HG03025 (cell line): ENCODE measurements around the gene SCLT1.

Source experiments
- ATAC-seq: cut with Tn5 transposase; IDR thresholded peaks from one replicate; pipeline ENCODE4 v1.9.1; 2021; ENCODE audit warnings: mild to moderate bottlenecking, moderate library complexity; ENCODE audit not compliant: unreplicated experiment, low FRiP score

SCLT1 gene

DNA sequence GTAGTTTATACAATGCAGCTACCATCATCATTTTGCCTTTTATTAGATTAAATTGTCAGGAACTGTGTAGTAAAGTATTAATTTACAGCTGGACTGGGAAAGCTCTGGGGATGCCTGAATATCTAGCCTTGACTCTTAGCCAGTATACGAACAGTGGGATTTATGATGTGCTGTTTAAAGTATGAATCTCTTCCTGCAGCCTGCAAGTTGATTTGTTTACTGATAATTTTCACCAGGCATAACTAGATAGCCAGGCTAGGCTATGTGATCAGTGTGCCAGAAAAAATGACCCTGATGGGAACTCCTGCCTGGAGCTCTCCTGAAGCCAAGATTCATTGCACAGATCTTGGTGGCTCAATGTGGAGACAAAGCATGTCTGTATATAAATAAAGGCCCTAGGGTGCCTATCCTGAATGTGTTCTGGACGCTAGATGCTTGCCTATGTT, 119.2 kb downstream of the SCLT1 start:
- ATAC-seq = no peak

DNA sequence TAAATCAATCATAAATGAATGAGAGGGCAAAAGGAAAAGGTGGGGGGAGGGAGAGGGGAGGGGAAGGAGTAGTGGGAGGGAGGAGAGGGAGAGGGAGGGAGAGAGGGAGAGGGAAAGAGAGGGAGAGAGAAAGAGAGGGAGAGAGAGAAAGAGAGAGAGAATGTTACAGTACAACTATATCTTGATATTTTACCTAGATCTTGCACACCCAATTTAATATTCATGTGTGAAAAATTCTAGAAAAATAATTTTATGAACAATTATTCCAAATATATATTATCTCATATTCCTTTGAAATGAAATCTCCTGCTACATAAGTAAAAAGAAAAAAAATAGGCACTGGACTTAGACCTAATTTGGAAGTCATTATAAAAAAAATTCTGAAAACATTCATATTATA, 120.0 kb downstream of the SCLT1 start:
- no peak for ATAC-seq

DNA sequence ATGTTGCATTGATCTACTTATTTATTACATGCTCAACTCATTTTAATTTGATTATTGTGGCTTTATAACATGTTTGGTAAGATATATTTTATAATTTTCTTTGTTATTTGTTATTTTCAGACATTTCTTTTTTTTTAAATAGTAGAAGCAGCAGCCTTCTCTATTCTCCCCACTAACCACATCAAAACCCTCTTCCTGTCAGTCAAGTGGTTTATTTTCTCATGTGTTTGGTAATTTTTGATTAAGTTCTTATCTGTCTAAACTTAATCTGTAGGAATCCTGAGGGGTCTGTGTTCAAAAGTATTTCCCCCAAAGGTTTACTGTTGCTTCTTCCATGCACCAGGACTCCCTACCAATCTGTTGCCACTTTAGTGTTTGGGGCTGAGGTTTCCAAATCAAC, 131.9 kb downstream of the SCLT1 start:
- no peak for ATAC-seq

DNA sequence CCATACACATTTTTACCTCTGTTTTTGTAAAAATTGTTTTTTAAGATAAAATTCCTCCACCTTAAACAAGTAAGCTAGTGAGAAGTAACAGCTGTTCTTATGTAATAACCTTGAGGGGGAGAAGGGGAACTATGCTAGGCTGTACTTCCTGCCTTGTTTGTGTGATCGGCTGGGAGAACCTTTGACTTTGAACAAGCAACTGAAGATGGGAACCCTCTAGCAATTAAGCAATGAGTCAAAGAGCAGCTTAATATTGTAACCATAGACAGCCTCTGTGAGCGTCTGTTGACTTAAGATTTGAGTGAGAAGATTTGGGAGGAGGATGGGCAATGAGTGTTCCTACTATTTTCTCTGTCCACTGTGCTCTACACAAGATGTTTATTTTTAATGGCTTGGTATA, 135.1 kb downstream of the SCLT1 start:
- ATAC-seq = no peak

DNA sequence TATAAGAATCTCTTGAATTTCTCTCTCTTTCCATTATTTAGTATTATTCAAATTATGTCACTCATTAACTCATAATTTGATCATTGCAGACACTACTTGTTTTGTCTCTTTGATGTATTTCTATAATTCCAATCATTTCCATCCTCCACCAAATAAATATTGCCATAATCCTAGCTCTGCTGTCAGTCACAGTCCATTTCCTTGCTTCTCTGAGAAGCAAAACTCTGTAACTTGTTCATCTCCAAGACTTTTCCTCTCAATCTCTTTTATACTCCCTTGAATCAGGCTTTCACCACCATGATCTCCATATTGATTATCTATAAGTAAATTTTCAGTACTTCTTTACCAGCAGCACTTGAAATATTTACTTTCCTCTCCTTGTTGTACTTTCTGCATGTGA, 135.9 kb downstream of the SCLT1 start:
- no peak for ATAC-seq

DNA sequence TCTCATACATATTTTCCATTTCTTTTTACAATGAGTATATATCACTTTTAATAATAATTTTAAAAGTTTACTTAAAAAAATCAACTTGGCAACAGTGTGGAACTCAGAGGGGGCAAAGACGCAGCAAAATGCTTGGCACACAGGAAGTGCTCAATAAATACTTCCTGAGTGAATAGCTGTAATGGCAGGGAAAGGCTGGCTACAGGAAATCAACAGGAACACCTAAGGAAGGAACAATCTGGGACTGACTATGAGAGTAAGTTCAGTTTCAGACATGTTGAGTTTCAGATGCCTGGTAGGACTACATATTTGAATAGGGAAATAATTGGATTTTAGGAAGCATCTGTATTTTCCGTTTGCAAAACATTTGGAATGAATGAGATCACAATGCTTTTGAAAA, 137.6 kb downstream of the SCLT1 start:
- no peak for ATAC-seq

DNA sequence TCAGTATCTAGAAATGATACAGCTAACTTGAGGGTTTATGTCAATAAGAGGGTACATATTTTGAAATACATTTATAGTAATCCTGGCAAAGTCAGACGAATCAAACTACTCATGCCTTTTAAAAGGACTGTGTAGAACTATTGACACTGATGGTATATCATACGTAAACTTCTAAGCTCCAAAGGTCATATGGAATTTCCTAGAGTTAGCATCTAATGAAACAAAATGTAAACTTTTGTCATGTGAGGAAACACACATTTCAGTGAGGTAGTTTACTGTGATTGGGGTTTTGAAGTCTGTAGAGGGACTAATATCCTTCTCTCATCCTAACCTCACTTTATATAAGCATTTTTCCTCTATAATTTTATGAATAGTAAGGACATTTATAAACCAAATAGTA, 138.4 kb downstream of the SCLT1 start:
- ATAC-seq = no peak

DNA sequence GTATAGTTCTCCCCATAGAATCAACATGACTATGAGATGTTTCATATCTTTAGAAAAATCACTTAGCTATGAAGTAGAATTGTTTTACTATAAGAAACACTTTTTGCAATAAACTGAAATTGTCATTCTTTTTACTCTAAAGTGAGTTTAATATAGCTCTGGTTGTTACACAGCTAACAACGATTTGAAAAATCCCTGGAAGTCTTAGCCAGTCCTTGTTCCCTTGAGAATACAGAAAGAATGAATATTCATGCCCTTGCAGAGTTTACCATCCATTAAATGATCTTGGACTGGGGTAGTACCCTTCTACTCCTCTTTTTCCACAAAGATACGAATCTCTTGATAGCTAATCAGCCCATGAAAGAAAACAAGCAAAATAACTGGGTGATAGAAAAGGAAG, 142.0 kb downstream of the SCLT1 start:
- no peak for ATAC-seq

DNA sequence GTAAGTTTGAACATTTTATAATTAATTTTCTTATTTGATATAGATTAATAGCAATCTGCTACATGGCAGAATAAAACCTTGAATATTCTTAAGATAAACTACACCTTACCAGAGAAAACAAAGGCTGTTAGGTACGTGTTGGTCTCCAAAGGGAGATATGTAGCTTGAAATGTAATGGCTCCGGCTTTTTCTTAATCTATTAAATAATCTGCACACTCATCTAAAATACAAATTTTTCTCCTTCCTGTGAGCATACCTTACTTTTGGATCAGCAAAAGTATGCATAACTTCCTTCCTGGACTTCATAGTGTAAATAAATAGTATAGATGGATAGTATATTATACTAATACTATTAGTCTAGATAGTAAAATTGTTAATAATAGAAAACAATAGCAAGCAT, 142.5 kb downstream of the SCLT1 start:
- no peak for ATAC-seq

DNA sequence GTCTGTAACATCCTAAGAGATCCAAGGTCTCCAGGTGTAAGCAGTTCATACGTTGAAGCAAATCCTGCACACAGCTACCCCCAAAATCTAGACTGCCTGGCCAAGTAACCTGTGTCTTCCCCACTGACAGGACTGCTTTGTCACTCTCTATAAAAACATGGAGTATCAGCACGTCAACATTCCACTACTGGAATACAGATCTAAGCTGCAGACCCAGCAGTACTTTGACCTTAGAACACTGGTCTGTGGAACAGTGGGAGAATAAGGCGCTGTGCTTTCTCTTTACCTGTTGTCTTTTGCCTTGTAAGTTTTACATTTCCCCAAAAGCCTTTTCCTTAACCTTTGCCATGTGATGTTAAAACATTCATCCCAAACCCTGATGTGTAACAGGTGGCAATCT, 146.4 kb downstream of the SCLT1 start:
- ATAC-seq = no peak

DNA sequence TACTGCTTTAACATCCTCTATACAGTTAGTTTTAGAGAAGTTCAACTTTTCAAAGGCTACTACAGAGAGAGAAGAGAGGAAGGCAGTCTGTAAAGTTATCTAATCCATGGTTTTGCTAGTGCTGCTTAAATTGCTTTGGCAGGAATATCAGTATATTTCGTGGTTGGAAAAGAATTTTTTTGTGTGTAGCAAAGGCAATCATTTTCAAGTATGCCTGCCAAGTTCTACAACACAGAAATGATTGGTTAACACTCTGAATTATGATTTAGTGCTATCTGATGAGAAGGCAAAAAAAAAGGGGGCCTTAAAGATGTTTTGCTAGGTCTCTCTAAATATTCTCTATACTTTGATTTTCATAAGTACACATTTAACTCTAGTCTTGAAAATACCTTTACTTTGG, 150.7 kb downstream of the SCLT1 start:
- ATAC-seq = no peak

DNA sequence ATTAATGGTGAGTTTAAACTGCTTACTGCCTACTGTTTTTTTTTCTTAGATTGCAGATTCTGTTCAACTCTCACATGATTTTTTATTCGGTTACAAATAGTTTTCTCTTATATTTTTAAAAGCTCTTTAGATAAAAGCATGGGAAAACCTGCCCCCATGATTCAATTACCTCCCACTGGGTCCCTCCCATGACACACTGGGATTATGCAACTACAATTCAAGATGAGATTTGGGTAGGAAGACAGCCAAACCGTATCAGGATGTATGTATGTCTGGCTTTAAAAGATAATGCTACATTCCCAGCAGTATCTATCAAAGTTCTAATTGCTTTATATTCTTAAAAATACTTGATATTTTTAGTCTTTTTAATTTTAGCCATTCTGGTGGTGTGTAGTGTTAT, 152.4 kb downstream of the SCLT1 start:
- no peak for ATAC-seq

DNA sequence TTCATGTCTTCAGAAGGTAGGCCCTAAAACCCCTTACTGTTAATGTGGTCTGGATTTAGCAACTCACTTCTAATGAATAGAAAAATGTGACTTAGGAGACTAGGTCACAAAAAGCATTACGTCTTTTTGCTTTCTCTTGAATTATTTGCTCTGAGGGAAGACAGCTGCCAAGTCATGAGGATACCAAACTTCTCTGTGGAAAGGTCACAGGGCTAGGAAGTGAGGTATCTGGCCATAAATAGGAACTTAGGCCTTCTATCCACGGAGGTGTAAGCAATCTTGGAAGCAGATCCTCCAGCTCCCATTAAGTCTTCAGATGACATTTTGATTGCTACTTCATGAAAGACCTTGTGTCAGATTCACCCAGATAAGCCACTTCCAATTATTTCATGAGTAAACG, 163.3 kb downstream of the SCLT1 start:
- no peak for ATAC-seq

DNA sequence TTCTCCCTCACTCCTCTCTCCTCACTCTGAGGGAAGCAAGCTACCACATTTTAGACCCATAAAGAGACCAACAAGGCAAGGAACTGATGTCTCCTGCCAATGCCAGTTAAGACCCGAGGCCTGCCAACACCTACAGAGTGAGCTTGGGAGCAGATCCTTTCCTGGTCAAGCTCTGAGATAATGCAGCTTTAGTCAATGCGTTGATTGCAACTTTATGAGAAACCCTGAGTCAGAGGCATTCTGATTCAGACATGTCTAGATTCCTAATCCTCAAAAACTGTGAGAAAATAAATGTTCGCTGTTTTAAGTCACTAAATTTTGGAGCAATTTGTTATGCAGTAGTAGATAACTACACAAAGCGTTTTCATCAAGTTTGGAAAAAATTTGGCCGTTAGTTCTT, 168.4 kb downstream of the SCLT1 start:
- ATAC-seq = no peak

DNA sequence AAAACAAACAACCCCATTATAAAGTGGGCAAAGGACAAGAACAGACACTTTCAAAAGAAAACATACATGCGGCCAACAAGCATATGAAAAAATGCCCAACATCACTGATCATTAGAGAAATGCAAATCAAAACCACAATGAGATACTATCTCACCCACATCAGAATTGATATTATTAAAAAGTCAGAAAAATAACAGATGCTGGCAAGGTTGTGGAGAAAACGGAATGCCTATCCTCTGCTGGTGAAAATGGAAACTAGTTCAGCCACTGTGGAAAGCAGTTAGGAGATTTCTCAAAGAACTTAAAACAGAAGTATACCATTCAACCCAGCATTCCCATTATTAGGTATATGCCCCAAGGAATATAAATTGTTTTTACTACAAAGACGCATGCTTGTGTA, 171.4 kb downstream of the SCLT1 start:
- no peak for ATAC-seq

DNA sequence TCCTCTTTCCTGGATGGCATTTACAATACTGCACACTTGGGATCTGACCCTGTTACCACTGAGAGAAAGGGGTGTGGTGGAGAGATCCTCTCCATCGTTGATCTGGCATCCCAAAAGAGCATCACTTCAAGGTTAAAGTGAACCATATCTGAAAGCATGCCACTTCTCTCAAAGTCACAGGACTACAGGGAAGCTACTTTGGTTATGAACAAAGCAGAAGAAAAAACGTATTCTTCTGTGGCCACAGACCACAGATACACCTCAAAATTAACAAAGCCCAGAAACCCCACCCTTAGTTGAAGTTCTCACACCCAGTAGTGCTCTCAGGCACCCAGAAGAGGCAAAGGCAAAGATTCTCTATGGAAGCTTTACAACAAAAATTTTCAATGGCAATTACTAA, 175.6 kb downstream of the SCLT1 start:
- ATAC-seq = peak; percentile 87

DNA sequence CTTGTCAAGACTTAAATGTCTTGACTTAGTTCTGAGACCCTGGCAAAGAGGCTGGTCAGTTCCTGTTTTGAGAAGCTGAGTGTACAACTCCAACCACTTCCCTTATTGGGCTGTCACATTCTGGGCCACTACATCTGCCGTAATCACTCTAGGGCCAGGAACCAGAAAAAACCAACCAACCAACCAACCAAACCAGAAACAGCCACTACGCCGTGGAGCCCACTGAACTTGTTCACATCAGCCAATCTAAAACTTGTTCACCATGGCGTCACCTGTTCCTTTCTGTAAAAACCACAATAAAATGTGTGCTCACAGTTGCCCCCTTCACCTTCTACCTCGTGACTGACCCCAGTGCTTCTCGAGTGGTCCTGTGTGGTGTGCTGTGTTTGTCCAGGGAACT, 176.5 kb downstream of the SCLT1 start:
- no peak for ATAC-seq

DNA sequence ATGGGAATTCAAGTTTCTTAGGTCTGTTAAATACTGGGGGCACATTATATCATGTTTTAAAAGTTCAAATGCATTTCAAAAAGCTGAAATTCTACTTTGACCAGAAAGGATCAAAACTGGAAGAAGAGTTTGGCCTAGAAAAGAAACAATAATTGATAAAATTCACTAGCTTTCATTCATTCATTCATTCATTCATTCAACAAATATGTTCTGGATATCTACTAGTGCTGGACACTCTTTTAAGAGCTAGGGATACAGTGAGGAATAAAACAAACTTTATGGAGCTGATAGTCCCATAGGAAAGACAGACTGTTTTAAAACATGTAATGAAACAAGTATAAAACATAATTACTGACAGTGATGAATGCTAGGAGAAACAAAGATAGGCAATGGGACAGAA, 177.8 kb downstream of the SCLT1 start:
- no peak for ATAC-seq

DNA sequence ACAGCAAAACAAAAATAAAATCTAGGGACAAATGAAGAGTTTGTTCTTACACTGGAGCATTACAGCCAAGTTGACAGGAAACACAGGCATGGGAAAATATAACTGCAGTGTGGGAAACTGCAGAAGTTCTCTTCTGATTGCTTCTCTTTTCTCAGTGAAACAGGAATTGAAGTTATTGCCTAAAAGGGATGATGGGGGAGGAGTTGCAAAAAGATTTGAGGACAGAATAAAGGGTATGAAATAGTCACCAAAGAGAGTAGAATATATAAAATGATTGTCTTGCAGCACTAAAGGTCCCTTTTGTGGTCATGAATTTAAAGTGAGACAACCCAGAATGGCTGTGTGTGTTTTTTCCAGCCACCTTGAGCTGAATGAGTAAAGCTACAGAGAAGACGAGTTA, 180.1 kb downstream of the SCLT1 start:
- no peak for ATAC-seq

DNA sequence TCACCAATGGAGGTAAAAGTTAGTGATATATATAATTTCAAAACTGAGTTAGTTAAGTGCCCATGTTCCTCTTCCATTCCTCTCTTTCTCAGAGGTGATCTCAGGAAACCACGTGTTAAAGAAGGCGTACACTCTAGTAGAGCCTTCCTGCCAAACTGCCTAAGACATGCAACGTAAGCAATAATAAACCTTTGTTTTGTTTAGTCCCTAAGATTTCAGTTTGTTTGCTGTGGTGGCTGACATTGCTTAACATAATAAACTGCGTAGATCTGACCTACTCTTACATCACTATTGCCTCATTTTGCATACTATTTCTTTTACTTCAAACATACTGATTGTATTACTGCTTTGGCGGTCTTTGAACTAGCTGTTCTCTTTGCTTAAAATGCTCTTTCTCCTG, 184.6 kb downstream of the SCLT1 start:
- ATAC-seq = no peak

DNA sequence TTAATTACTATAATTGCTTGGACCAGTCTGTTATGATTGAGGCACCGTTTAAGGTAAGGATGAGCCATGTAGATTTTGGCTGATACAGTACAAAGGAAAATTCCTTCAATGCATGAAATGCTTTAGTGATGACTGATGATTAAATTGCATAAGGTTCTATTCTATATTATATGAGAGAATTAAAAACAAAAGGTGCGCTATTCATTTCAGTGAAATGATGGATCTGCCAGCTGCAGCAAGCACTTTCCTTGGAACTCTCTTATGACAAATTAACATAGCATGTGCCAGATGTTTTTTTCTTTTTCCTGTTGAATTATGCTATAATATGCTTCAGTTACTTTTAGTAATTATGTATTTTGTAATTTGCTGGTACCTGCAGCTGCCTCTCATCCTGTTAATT, 185.4 kb downstream of the SCLT1 start:
- no peak for ATAC-seq

DNA sequence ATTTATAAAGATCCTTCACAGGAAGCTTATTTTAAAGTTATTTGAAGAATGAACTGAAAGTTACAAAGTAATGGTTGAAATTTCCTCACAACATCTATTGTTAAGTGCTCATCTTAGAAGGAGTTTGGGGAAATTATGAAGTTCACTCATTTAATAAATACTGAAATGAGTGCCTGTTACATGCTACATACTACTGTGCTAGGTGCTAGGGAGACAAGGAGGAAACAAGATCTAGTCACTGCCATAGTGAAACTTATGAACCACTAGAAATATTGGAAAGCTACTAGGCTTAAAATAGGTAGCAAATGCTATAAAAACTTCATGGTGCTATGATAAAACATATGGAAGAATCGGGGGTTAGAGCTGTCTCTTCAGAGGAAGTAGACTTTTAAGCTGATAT, 186.8 kb downstream of the SCLT1 start:
- ATAC-seq = no peak

DNA sequence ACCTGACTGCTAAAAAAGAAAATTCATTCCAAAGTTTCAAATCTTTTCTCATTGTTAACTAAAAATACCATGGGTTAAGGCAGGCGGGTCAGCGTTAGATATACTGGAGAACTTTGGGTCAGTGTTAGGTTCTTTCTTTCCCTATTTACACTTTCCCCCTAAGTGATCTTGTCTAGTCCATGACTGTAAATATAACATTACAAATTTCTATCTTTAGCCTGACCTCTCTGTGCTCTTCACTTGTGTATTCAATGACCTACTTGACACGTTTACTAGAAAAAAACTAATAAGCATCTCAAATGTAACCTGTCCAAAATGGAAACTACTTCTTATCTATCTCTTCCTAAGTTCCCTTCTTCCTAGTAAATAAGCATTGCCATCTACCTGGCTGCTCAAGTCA, 188.5 kb downstream of the SCLT1 start:
- ATAC-seq = no peak

DNA sequence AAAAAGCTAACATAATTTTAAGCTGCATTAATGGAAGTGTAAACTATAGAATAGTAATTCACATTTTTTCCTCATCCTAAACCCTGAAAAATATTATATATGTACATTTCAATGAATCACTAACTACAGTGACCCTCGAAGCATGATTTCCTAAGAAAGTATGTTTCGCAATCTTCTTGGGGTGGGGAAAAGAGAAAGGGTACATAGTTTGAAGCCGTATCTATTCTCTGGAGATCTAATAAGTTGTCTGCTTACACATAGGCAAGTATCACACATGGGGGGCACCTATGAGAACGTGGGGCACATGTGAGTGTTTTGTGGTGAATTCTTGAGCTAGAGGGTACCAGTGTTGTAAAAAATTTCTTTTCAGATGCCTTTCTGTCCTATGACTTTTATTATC, 212.7 kb downstream of the SCLT1 start:
- no peak for ATAC-seq
